Activated CD4-positive, alpha-beta memory T cell treated with anti-CD3 and anti-CD28 coated beads, Interleukin-2, amount 10 ng/mL, durations not matched to agents 7 days and 5 days (primary cell): ENCODE results near the gene TAOK3. TPM values are rescaled to one million over a fixed set of nuclear protein-coding genes. Genes with fewer than 3 reads are reported as not detected.

Experiments
- CTCF ChIA-PET: fragments of 350-600 bp; sonication (Branson Sonifier 250); formaldehyde crosslinking; loops from one replicate; lab custom pipeline; 2021; ENCODE audit warnings: antibody characterized with exemption, inconsistent platforms; lab: Charles Lee
- POLR2A ChIA-PET: fragments of 350-600 bp; sonication (Branson Sonifier 250); formaldehyde crosslinking; loops from one replicate; lab custom pipeline; 2021; ENCODE audit warnings: antibody characterized with exemption; lab: Charles Lee
- DNase-seq: peaks from one replicate; pipeline ENCODE4 v3.0.0-alpha.2; 2020
- H3K27ac Mint-ChIP-seq: one replicate; pipeline ENCODE4 v1.8.0; 2021; ENCODE audit warnings: mild to moderate bottlenecking, mixed read lengths
- H3K27me3 Mint-ChIP-seq: one replicate; pipeline ENCODE4 v1.8.0; 2021; ENCODE audit warnings: mixed read lengths
- H3K36me3 Mint-ChIP-seq: one replicate; pipeline ENCODE4 v1.8.0; 2021; ENCODE audit warnings: low read depth, mixed read lengths
- H3K4me1 Mint-ChIP-seq: one replicate; pipeline ENCODE4 v1.8.0; 2021; ENCODE audit warnings: mixed read lengths
- H3K4me3 Mint-ChIP-seq: one replicate; pipeline ENCODE4 v1.8.0; 2021; ENCODE audit warnings: mild to moderate bottlenecking, mixed read lengths
- H3K9me3 Mint-ChIP-seq: one replicate; pipeline ENCODE4 v1.8.0; 2021; ENCODE audit warnings: mixed read lengths
- total RNA-seq, 2 experiments: library from RNA; stranded (reverse); gene quantifications; one replicate each; pipeline ENCODE4 v1.2.3, GENCODE V29; 2021

The TAOK3 gene
- total RNA-seq, 2 experiments from 2014 or later: 61.9 to 65.5 TPM

GRCh38 chr12:118175823-118176447 is 196.8 kb downstream of the TAOK3 start:
- Mint-ChIP-seq H3K36me3 (peaks cover 46% of the 10 kb centered on the region), H3K4me1 (no peaks in the 10 kb centered on the region), H3K27me3 (no peaks in the 10 kb centered on the region), H3K27ac (no peak overlapping the region), H3K9me3 (no peaks in the 10 kb centered on the region), H3K4me3 (no peak overlapping the region)
- DNase-seq: no peak
- ChIA-PET CTCF (interaction anchor here (1.1 to 3.9 kb wide), 2 partner anchors 11 to 200 kb away, joined by 4 to 13 read pairs; partner anchors contain the start of gene SUDS3), POLR2A (no interaction called here)

- POLR2A ChIA-PET: interaction anchor here (0.6 to 1.5 kb wide), 5 partner anchors 11 to 272 kb away, joined by 3 to 4 read pairs (median 3); partner anchors contain the start of gene TAOK3
- no peaks in the 10 kb centered on the region for H3K27me3 Mint-ChIP-seq
- peaks cover 3% of the 10 kb centered on the region for H3K9me3 Mint-ChIP-seq
- H3K36me3 Mint-ChIP-seq: peaks cover 57% of the 10 kb centered on the region
- DNase-seq: no peak
- no peak overlapping the region for H3K4me3 Mint-ChIP-seq
- H3K4me1 Mint-ChIP-seq: peaks cover 24% of the 10 kb centered on the region
- peak overlapping the region; percentile 9 for H3K27ac Mint-ChIP-seq
- CTCF ChIA-PET: interaction anchor here (0.6 to 3.1 kb wide), 7 partner anchors 16 to 211 kb away, joined by 3 to 20 read pairs (median 4); partner anchors contain the start of genes SUDS3 and TAOK3
These were observed 205.8 kb downstream of the TAOK3 start for GRCh38 chr12:118166946-118167345.

- no peak for DNase-seq
- ChIA-PET CTCF (interaction anchor here (0.7 to 3.1 kb wide), 8 partner anchors 11 to 215 kb away, joined by 3 to 20 read pairs (median 4); partner anchors contain the start of genes SUDS3 and TAOK3), POLR2A (interaction anchor here (1.5 to 1.7 kb wide), 2 partner anchors 18 to 211 kb away, joined by 5 to 8 read pairs; partner anchors contain the start of gene SUDS3)
- H3K4me1 Mint-ChIP-seq: peaks cover 22% of the 10 kb centered on the region
- H3K36me3 Mint-ChIP-seq: peaks cover 54% of the 10 kb centered on the region
- no peak overlapping the region for H3K27ac Mint-ChIP-seq
- H3K27me3 Mint-ChIP-seq: no peaks in the 10 kb centered on the region
- peaks cover 1% of the 10 kb centered on the region for H3K9me3 Mint-ChIP-seq
- H3K4me3 Mint-ChIP-seq: no peak overlapping the region
These were observed 207.8 kb downstream of the TAOK3 start for GRCh38 chr12:118164798-118165486.

- no peak for DNase-seq
- Mint-ChIP-seq H3K36me3 (peaks cover 26% of the 10 kb centered on the region), H3K4me1 (no peaks in the 10 kb centered on the region), H3K4me3 (no peak overlapping the region), H3K9me3 (no peaks in the 10 kb centered on the region), H3K27ac (no peak overlapping the region), H3K27me3 (no peaks in the 10 kb centered on the region)
- POLR2A ChIA-PET: no interaction called here
- CTCF ChIA-PET: no interaction called here
These were observed 212.2 kb downstream of the TAOK3 start for GRCh38 chr12:118160536-118160935.

- no peaks in the 10 kb centered on the region for H3K4me1 Mint-ChIP-seq
- H3K27ac Mint-ChIP-seq: no peak overlapping the region
- POLR2A ChIA-PET: interaction anchor here (0.8 kb wide), 1 partner anchor 16 kb away, joined by 3 read pairs; the partner anchor contains the start of gene PEBP1
- no peak for DNase-seq
- no peaks in the 10 kb centered on the region for H3K27me3 Mint-ChIP-seq
- no peaks in the 10 kb centered on the region for H3K9me3 Mint-ChIP-seq
- H3K4me3 Mint-ChIP-seq: no peak overlapping the region
- H3K36me3 Mint-ChIP-seq: peaks cover 30% of the 10 kb centered on the region
- CTCF ChIA-PET: no interaction called here
These were observed 221.0 kb downstream of the TAOK3 start for GRCh38 chr12:118151755-118152154.

- CTCF ChIA-PET: interaction anchor here (1.6 kb wide), 1 partner anchor 30 kb away, joined by 4 read pairs; no protein-coding TSS in a partner anchor
- POLR2A ChIA-PET: no interaction called here
These were observed 222.1 kb downstream of the TAOK3 start for GRCh38 chr12:118150625-118151024.

GRCh38 chr12:118148287-118148686 is 224.4 kb downstream of the TAOK3 start:
- ChIA-PET CTCF (no interaction called here), POLR2A (interaction anchor here (0.9 to 1.6 kb wide), 2 partner anchors 12 to 227 kb away, joined by 3 to 4 read pairs; no protein-coding TSS in a partner anchor)
- H3K27ac Mint-ChIP-seq: no peak overlapping the region
- H3K36me3 Mint-ChIP-seq: peaks cover 48% of the 10 kb centered on the region
- H3K9me3 Mint-ChIP-seq: no peaks in the 10 kb centered on the region
- H3K27me3 Mint-ChIP-seq: no peaks in the 10 kb centered on the region
- peaks cover 8% of the 10 kb centered on the region for H3K4me1 Mint-ChIP-seq
- H3K4me3 Mint-ChIP-seq: no peak overlapping the region
- no peak for DNase-seq

More at GRCh38 chr12:118150625-118151024, 222.1 kb downstream of the TAOK3 start:
- no peaks in the 10 kb centered on the region for H3K27me3 Mint-ChIP-seq
- no peaks in the 10 kb centered on the region for H3K4me1 Mint-ChIP-seq
- no peak for DNase-seq
- H3K4me3 Mint-ChIP-seq: no peak overlapping the region
- no peaks in the 10 kb centered on the region for H3K9me3 Mint-ChIP-seq
- H3K27ac Mint-ChIP-seq: no peak overlapping the region
- peaks cover 35% of the 10 kb centered on the region for H3K36me3 Mint-ChIP-seq

- H3K4me3 Mint-ChIP-seq: no peak overlapping the region
- H3K27ac Mint-ChIP-seq: no peak overlapping the region
- H3K9me3 Mint-ChIP-seq: no peaks in the 10 kb centered on the region
- ChIA-PET CTCF (no interaction called here), POLR2A (interaction anchor here (1.1 to 2.2 kb wide), 2 partner anchors 10 to 20 kb away, joined by 5 to 6 read pairs; partner anchors contain the start of gene PEBP1)
- no peak for DNase-seq
- no peaks in the 10 kb centered on the region for H3K27me3 Mint-ChIP-seq
- H3K4me1 Mint-ChIP-seq: peaks cover 10% of the 10 kb centered on the region
- peaks cover 50% of the 10 kb centered on the region for H3K36me3 Mint-ChIP-seq
These were observed 226.9 kb downstream of the TAOK3 start for GRCh38 chr12:118145798-118146156.

GRCh38 chr12:118145113-118145797 is 227.5 kb downstream of the TAOK3 start:
- H3K27ac Mint-ChIP-seq: peak overlapping the region; percentile 49
- POLR2A ChIA-PET: interaction anchor here (1.1 to 2.2 kb wide), 2 partner anchors 9 kb away, joined by 3 to 6 read pairs; partner anchors contain the start of gene PEBP1
- CTCF ChIA-PET: no interaction called here
- peaks cover 50% of the 10 kb centered on the region for H3K36me3 Mint-ChIP-seq
- no peaks in the 10 kb centered on the region for H3K9me3 Mint-ChIP-seq
- no peak overlapping the region for H3K4me3 Mint-ChIP-seq
- no peak for DNase-seq
- peaks cover 10% of the 10 kb centered on the region for H3K4me1 Mint-ChIP-seq
- H3K27me3 Mint-ChIP-seq: no peaks in the 10 kb centered on the region

- Mint-ChIP-seq H3K4me1 (peaks cover 10% of the 10 kb centered on the region), H3K9me3 (no peaks in the 10 kb centered on the region), H3K36me3 (peaks cover 56% of the 10 kb centered on the region), H3K4me3 (no peak overlapping the region), H3K27me3 (no peaks in the 10 kb centered on the region), H3K27ac (no peak overlapping the region)
- ChIA-PET CTCF (no interaction called here), POLR2A (interaction anchor here (1.1 kb wide), 1 partner anchor 8 kb away, joined by 3 read pairs; no protein-coding TSS in a partner anchor)
- DNase-seq: no peak
These were observed 228.2 kb downstream of the TAOK3 start for GRCh38 chr12:118144499-118144898.

- DNase-seq: no peak
- Mint-ChIP-seq H3K4me3 (no peak overlapping the region), H3K4me1 (peaks cover 28% of the 10 kb centered on the region), H3K36me3 (peaks cover 51% of the 10 kb centered on the region), H3K27me3 (no peaks in the 10 kb centered on the region), H3K27ac (no peak overlapping the region), H3K9me3 (no peaks in the 10 kb centered on the region)
- ChIA-PET CTCF (interaction anchor here (1.7 to 1.8 kb wide), 2 partner anchors 19 to 235 kb away, joined by 7 read pairs; partner anchors contain the start of gene SUDS3), POLR2A (interaction anchor here (1.7 to 2.2 kb wide), 2 partner anchors 12 to 18 kb away, joined by 4 to 5 read pairs; no protein-coding TSS in a partner anchor)
These were observed 231.9 kb downstream of the TAOK3 start for GRCh38 chr12:118140825-118141224.

GRCh38 chr12:118137148-118137678 is 235.5 kb downstream of the TAOK3 start:
- H3K27ac Mint-ChIP-seq: peak overlapping the region; percentile 84
- H3K4me3 Mint-ChIP-seq: peak overlapping the region; percentile 82
- no peaks in the 10 kb centered on the region for H3K9me3 Mint-ChIP-seq
- CTCF ChIA-PET: interaction anchor here (1.3 to 3.2 kb wide), 5 partner anchors 16 to 241 kb away, joined by 3 to 27 read pairs (median 7); partner anchors contain the start of gene SUDS3
- H3K27me3 Mint-ChIP-seq: no peaks in the 10 kb centered on the region
- peaks cover 29% of the 10 kb centered on the region for H3K36me3 Mint-ChIP-seq
- no peak for DNase-seq
- H3K4me1 Mint-ChIP-seq: peaks cover 29% of the 10 kb centered on the region
- POLR2A ChIA-PET: interaction anchor here (0.7 to 2.8 kb wide), 6 partner anchors 7 to 240 kb away, joined by 3 to 31 read pairs (median 8); partner anchors contain the start of genes RFC5, SUDS3 and WSB2
